DND-41 (cell line): ENCODE data around the gene RHEX.
"Not testable (repeated sequence)": the region's sequence is repeated elsewhere in the genome, so short reads cannot be mapped to it uniquely, and the experiment has no call there.

Experiments
- ATAC-seq: fragments of 200-7000 bp; cut with Tn5 transposase; 3 replicates; pipeline ENCODE4 v1.9.1; 2021; ENCODE audit warnings: low read depth; ENCODE audit not compliant: insufficient read depth
- DNase-seq: peaks from one replicate; pipeline ENCODE4 v3.0.0-alpha.2; 2020
- H2AFZ ChIP-seq: 2 replicates; pipeline ENCODE4 v1.6.0; 2012; ENCODE audit warnings: low read depth, low read length
- H3K27ac ChIP-seq: 2 replicates; pipeline ENCODE4 v1.5.1; 2012; ENCODE audit warnings: low read length, inconsistent platforms
- H3K27me3 ChIP-seq: fragments of 200-600 bp; sonication (generic); 2 replicates; pipeline ENCODE4 v1.6.0; 2012; ENCODE audit warnings: low read length, mild to moderate bottlenecking, inconsistent platforms; ENCODE audit not compliant: insufficient read depth, poor library complexity
- H3K36me3 ChIP-seq: 2 replicates; pipeline ENCODE4 v1.5.1; 2012; ENCODE audit warnings: low read length, inconsistent platforms; ENCODE audit not compliant: insufficient read depth
- H3K4me1 ChIP-seq: 2 replicates; pipeline ENCODE4 v1.5.1; 2012; ENCODE audit warnings: mild to moderate bottlenecking, low read length; ENCODE audit not compliant: insufficient read depth
- H3K4me2 ChIP-seq: 2 replicates; pipeline ENCODE4 v1.6.0; 2012; ENCODE audit warnings: mild to moderate bottlenecking, moderate library complexity, low read length, inconsistent platforms; ENCODE audit not compliant: insufficient read depth
- H3K4me3 ChIP-seq, 2 experiments: fragments of 200-600 bp in 1 of 2; shearing (Covaris generic) in 1 of 2; 2 replicates each; pipeline ENCODE4 v1.5.1; 2012 to 2016; ENCODE audit warnings: inconsistent platforms in 2 of 2, low read length in 2 of 2, mild to moderate bottlenecking in 2 of 2, low read depth in 1 of 2, moderate library complexity in 1 of 2
- H3K79me2 ChIP-seq: 2 replicates; pipeline ENCODE4 v1.6.0; 2012; ENCODE audit warnings: low read length, inconsistent platforms; ENCODE audit not compliant: insufficient read depth
- H3K9ac ChIP-seq: 2 replicates; pipeline ENCODE4 v1.6.0; 2012; ENCODE audit warnings: low read depth, mild to moderate bottlenecking, inconsistent platforms, low read length, moderate library complexity
- H3K9me3 ChIP-seq: 2 replicates; pipeline ENCODE4 v1.5.1; 2012; ENCODE audit warnings: low read length, moderate library complexity, mild to moderate bottlenecking, inconsistent platforms; ENCODE audit not compliant: insufficient read depth, severe bottlenecking
- H4K20me1 ChIP-seq: 2 replicates; pipeline ENCODE4 v1.6.0; 2012; ENCODE audit warnings: low read length; ENCODE audit not compliant: insufficient read depth
- EZH2 ChIP-seq: IDR thresholded peaks from 3 replicates; pipeline ENCODE4 v1.6.1; 2012; ENCODE audit warnings: borderline replicate concordance, low read depth, mild to moderate bottlenecking, moderate library complexity, low read length, inconsistent platforms; ENCODE audit not compliant: severe bottlenecking
- TF ChIP-seq, protein P1 (sequence below): IDR thresholded peaks from 2 replicates; pipeline ENCODE4 v1.5.1; 2012; ENCODE audit warnings: borderline replicate concordance, low read length, moderate library complexity, mild to moderate bottlenecking; ENCODE audit not compliant: poor library complexity, severe bottlenecking; ENCODE audit errors: extremely low read depth

Gene RHEX

DNA sequence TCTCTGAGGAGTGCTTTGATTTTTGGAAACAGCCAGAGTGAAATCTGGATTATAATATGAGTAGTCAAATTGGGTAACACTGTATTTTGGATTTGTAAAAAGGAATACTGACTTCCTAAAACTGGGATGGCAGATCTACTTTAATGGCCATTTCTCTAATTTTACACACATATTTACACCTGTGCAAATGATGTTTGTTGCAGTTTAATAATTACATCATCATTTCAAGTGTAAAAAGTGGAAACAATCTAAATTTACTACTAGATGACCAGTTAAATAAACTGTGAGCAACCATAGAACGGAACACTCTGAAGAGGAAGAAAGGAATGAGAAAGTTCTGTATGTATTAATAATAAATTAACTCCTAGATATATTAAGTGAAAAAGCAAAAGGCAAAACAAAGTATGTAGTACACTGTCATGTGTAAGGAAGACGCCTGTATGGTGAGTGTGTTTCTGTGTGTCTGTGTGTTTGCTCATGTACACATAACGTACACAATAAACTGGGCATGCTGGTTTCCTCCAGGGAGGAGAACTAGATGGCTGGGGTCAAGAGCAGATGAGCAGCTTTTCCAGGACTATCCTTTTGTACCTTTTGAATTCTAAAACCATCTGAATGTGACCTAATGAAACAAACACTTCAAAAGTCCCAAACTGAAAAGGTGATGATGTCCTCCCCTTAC is 2.9 kb upstream of the RHEX start:
- no peaks in the 10 kb centered on the region for H4K20me1 ChIP-seq
- TF ChIP-seq EZH2, result no peak
- H3K9ac ChIP-seq, result no peak overlapping the region
- no peaks in the 10 kb centered on the region for H3K9me3 ChIP-seq
- H3K4me1 ChIP-seq, result no peaks in the 10 kb centered on the region; the same call in 1 of the 2 replicates
- H3K27ac ChIP-seq, result no peak overlapping the region
- ATAC-seq (no peak), DNase-seq (no peak)
- H2AFZ ChIP-seq, result no peak overlapping the region
- H3K4me2 ChIP-seq, result no peak overlapping the region
- H3K36me3 ChIP-seq, result no peaks in the 10 kb centered on the region
- no peaks in the 10 kb centered on the region for H3K79me2 ChIP-seq
- peaks cover 19% of the 10 kb centered on the region for H3K27me3 ChIP-seq
- H3K4me3 ChIP-seq, result no peak overlapping the region

DNA sequence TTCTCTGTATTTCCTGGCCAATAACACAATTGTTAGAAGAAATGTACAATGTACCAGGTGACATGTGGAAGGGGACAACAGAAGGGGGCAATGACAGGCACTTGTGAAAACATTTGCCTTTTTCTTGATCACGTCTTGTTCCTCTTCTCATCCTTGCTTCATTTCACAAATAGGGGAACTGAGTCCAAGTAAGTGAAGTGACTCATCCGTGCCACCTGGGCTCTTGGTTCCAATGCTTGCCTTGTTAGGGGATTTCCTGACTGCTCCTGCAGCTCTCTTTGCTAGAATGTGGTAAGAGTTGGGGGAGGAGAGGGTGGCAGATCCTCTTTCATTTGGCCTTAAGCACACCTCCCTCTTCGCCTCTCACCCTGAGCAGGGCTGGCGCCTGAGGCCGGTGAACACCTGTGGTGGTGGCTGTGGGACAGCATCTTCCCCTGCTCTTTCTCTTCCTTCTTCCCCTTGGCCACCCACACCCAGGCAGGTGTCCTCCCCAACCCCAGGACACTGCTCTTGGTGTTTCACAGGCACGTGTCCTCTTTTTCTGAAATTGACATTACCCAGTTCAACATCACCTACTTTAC is 2.2 kb upstream of the RHEX start:
- DNase-seq, result peak; percentile 45
- H3K27ac ChIP-seq, result no peak overlapping the region

DNA sequence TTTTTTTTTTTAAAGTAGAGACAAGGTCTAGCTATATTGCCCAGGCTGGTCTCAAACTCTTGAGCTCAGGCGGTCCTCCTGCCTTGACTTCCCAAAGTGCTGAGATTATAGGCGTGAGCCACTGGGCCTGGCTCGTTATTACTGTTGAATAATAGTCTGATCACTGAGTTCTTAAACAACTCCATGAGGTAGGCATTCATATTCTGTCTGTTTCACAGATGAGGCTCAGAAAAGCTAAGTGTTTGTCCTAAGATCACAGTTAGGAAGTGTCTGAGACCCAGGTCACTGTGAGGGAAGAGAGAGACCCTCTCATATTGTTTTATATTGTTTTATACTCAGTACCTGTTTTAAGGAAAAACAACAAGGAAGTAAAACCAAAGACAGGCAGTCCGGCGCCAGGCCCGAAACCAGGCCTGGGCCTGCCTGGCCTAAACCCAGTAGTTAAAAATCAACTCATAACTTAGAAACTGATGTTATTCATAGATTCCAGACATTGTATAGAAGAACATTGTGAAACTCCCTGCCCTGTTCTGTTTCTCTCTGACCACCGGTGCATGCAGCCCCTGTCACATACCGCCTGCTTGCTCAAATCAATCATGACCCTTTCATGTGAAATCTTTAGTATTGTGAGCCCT is 625 bp upstream of the RHEX start:
- not testable (repeated sequence) for H3K27ac ChIP-seq, H2AFZ ChIP-seq, H3K4me1 ChIP-seq, H3K9ac ChIP-seq, DNase-seq, H3K79me2 ChIP-seq, H3K4me3 ChIP-seq, H3K36me3 ChIP-seq, ATAC-seq, H4K20me1 ChIP-seq, H3K9me3 ChIP-seq, H3K4me2 ChIP-seq
- peaks cover 19% of the 10 kb centered on the region for H3K27me3 ChIP-seq

More for the DNA sequence above, 2.2 kb upstream of the RHEX start:
- H3K4me2 ChIP-seq, result no peak overlapping the region
- H3K79me2 ChIP-seq, result no peaks in the 10 kb centered on the region
- TF ChIP-seq EZH2, result no peak
- TF ChIP-seq, protein P1, sequence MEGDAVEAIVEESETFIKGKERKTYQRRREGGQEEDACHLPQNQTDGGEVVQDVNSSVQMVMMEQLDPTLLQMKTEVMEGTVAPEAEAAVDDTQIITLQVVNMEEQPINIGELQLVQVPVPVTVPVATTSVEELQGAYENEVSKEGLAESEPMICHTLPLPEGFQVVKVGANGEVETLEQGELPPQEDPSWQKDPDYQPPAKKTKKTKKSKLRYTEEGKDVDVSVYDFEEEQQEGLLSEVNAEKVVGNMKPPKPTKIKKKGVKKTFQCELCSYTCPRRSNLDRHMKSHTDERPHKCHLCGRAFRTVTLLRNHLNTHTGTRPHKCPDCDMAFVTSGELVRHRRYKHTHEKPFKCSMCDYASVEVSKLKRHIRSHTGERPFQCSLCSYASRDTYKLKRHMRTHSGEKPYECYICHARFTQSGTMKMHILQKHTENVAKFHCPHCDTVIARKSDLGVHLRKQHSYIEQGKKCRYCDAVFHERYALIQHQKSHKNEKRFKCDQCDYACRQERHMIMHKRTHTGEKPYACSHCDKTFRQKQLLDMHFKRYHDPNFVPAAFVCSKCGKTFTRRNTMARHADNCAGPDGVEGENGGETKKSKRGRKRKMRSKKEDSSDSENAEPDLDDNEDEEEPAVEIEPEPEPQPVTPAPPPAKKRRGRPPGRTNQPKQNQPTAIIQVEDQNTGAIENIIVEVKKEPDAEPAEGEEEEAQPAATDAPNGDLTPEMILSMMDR, result no peak
- peak; percentile 87 for ATAC-seq
- H3K4me3 ChIP-seq, result no peak overlapping the region
- H2AFZ ChIP-seq, result no peak overlapping the region
- H3K9me3 ChIP-seq, result no peaks in the 10 kb centered on the region
- no peaks in the 10 kb centered on the region for H4K20me1 ChIP-seq
- no peaks in the 10 kb centered on the region; the same call in 1 of the 2 replicates for H3K4me1 ChIP-seq
- H3K9ac ChIP-seq, result no peak overlapping the region
- H3K27me3 ChIP-seq, result peaks cover 19% of the 10 kb centered on the region
- H3K36me3 ChIP-seq, result no peaks in the 10 kb centered on the region

DNA sequence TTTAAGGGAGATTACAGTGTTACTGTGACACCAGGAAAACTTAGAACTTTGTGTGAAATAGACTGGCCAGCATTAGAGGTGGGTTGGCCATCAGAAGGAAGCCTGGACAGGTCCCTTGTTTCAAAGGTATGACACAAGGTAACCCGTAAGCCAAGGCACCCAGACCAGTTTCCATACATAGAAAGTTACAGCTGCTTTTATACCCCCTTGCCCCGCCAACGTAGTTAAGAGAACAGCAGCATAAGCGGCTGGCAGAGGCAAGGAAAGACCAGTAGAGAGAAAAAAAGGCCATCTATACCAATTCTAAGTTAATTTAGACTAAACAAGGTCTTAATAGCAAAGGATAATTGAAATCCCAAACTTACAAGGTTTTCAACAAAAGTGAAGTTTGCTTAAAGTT is 643 bp downstream of the RHEX start:
- not testable (repeated sequence) for H3K9me3 ChIP-seq, H3K27ac ChIP-seq, H4K20me1 ChIP-seq, H3K4me2 ChIP-seq, ATAC-seq, H3K4me1 ChIP-seq, H3K9ac ChIP-seq, H3K36me3 ChIP-seq, H2AFZ ChIP-seq, H3K4me3 ChIP-seq, H3K79me2 ChIP-seq, DNase-seq
- peaks cover 13% of the 10 kb centered on the region for H3K27me3 ChIP-seq

DNA sequence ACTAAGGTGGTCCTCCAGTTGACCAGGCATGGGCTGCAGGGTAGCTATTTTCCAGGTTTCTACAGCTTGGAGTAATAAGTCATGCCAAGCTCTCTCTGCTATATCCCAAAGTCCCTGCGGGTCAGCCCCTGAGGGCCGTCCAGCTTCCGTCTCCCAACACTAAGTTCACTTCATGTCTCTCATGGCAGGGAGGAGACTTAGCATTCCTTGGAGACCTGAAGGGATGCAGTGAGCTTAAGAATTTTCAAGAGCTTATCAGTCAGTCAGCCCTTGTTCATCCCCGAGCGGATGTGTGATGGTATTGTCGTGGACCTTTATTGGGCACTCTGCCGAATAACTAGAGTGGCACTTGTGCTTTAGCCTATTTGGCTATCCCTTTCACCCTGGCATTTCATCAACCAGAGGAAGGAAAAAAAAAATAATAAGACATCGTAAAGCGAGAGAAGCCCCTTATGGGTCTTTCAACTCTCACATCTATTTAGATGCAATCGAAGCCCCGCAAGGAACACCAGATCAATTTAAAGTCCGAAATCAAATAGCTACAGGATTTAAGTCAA is 2.2 kb downstream of the RHEX start:
- not testable (repeated sequence) for H3K4me3 ChIP-seq, H3K27ac ChIP-seq, ATAC-seq, DNase-seq, H3K4me1 ChIP-seq, H4K20me1 ChIP-seq, H3K79me2 ChIP-seq, H2AFZ ChIP-seq, H3K27me3 ChIP-seq, H3K4me2 ChIP-seq, H3K9ac ChIP-seq, H3K9me3 ChIP-seq, H3K36me3 ChIP-seq

DNA sequence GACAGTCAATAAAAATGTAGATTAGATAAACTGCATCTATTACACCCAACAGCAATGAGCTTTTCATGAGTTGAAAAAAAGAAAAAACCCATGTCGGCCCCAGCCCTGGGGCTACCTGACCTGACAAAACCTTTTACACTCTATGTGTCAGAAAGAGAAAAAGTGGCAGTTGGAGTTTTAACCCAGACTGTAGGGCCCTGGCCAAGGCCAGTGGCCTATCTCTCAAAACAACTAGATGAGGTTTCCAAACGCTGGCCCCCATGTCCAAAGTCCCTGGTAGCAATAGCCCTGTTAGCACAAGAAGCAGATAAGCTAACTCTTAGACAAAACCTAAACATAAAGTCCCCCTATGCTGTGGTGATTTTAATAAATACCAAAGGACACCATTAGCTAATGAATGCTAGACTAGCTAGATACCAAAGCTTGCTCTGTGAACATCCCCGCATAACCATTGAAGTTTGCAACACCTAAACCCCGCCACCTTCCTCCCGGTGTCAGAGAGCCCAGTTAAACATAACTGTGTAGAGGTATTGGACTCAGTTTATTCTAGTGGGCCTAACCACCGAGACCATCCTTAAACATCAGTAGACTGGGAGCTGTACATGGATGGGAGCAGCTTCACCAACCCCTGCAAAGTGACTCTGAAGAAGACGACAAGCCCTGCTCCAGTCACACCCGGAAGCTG is 2.8 kb downstream of the RHEX start:
- not testable (repeated sequence) for H3K79me2 ChIP-seq, H3K9me3 ChIP-seq, H3K4me2 ChIP-seq, H3K9ac ChIP-seq, H3K4me1 ChIP-seq, H3K27ac ChIP-seq, H3K27me3 ChIP-seq, H2AFZ ChIP-seq, H3K4me3 ChIP-seq, H4K20me1 ChIP-seq, DNase-seq, ATAC-seq, H3K36me3 ChIP-seq
